ENCODE measurements around the gene EIF4E3. TPM values are rescaled to one million over a fixed set of nuclear protein-coding genes. Genes with fewer than 3 reads are reported as not detected.

Gene EIF4E3
- total and polyA plus RNA-seq, 10 of the 15 experiments (the other 5 are each of a cell fraction or from before 2014, with no cell fraction given) = 0.05 to 0.38 (median 0.16) TPM; not detected in 1

DNA sequence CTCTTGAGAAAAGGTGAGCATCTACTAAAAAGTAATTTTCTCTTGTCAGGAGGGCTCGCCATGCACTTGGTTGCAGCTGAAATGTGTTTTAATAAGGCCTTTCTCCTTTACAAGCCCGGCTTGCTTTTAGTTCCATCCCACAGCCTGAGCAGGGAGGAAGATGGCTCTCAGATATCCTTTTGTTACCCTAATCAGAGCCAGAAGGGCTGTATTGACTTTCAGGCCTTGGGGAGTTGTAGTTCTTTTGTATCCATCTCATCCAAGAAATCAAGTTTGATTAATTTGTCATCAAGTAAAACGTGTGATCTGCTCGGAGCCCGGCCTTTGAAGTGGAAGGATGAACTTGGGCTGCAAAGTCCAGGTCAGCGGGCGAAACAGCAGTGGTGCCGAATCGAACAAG, 52.9 kb downstream of the EIF4E3 start:
- no peak for FAIRE-seq
- no peaks in the 10 kb centered on the region; a peak in 2 of 4 replicates for H3K27me3 ChIP-seq (replicated peaks in 1 of 2; ENCODE audit: control insufficient read depth in 2 of 2, insufficient read depth in 2 of 2, low read length in 1 of 2)
- BruUV-seq (replicated peaks) = no TSS peak
- intact Hi-C loops (cut with micrococcal nuclease; ENCODE audit: unreplicated experiment) (no loop called here), in situ Hi-C loops (cut with MboI) (no loop called here)
- ChIA-PET CTCF (no interaction called here), RAD21 (ENCODE audit: unreplicated experiment) (no interaction called here), SMC1A (ENCODE audit: uncharacterized antibody, unreplicated experiment) (interaction anchor here (0.7 kb wide), 1 partner anchor 70 kb away, joined by 3 read pairs; no protein-coding TSS in a partner anchor), POLR2A (no interaction called here)
- ATAC-seq = no peak
- H2AFZ ChIP-seq (ENCODE audit: control insufficient read depth, low read depth, low read length) = no peak overlapping the region
- no peaks in the 10 kb centered on the region for H3K36me3 ChIP-seq (ENCODE audit: control insufficient read depth in 2 of 2, insufficient read depth in 2 of 2, low read length in 1 of 2)
- H3K4me1 ChIP-seq (ENCODE audit: control insufficient read depth, insufficient read depth, low read length) = no peaks in the 10 kb centered on the region
- no peaks in the 10 kb centered on the region for H3K9me3 ChIP-seq (replicated peaks; ENCODE audit: control insufficient read depth, insufficient read depth, low read length)
- H3K4me3 ChIP-seq = no peak overlapping the region
- WGBS (ENCODE audit: insufficient coverage, insufficient replicate concordance, low lambda C conversion rate, missing lambda C conversion rate) = 58% methylated on average over 9 of the region's 9 CpGs
- DNase-seq (ENCODE audit: low read depth, low spot score) = no peak
- no peak overlapping the region for H3K4me2 ChIP-seq (ENCODE audit: control insufficient read depth, insufficient read depth)
- H3K27ac ChIP-seq (ENCODE audit: control insufficient read depth, insufficient read depth) = no peak overlapping the region
- H4K20me1 ChIP-seq (ENCODE audit: control insufficient read depth, insufficient read depth) = no peaks in the 10 kb centered on the region
- TF ChIP-seq NFIC (IDR thresholded peaks at IDR 0.05; ENCODE audit: low read depth, low read length) = no peak
- TF ChIP-seq, protein P1, sequence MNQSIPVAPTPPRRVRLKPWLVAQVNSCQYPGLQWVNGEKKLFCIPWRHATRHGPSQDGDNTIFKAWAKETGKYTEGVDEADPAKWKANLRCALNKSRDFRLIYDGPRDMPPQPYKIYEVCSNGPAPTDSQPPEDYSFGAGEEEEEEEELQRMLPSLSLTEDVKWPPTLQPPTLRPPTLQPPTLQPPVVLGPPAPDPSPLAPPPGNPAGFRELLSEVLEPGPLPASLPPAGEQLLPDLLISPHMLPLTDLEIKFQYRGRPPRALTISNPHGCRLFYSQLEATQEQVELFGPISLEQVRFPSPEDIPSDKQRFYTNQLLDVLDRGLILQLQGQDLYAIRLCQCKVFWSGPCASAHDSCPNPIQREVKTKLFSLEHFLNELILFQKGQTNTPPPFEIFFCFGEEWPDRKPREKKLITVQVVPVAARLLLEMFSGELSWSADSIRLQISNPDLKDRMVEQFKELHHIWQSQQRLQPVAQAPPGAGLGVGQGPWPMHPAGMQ (IDR thresholded peaks at IDR 0.05; ENCODE audit: borderline replicate concordance) = no peak
- no peak for TF ChIP-seq WRNIP1 (IDR thresholded peaks at IDR 0.05; ENCODE audit: borderline replicate concordance, low read depth, low read length)
- TF ChIP-seq BRCA1 (IDR thresholded peaks at IDR 0.05; ENCODE audit: low read depth, low read length) = no peak
- TF ChIP-seq ZNF622 (IDR thresholded peaks at IDR 0.05) = no peak
- no peak for TF ChIP-seq NFYA (IDR thresholded peaks at IDR 0.05; ENCODE audit: borderline replicate concordance, low read depth, low read length)
- no peak for TF ChIP-seq IKZF1 (conservative IDR thresholded peaks at IDR 0.05)
- TF ChIP-seq, protein P2, sequence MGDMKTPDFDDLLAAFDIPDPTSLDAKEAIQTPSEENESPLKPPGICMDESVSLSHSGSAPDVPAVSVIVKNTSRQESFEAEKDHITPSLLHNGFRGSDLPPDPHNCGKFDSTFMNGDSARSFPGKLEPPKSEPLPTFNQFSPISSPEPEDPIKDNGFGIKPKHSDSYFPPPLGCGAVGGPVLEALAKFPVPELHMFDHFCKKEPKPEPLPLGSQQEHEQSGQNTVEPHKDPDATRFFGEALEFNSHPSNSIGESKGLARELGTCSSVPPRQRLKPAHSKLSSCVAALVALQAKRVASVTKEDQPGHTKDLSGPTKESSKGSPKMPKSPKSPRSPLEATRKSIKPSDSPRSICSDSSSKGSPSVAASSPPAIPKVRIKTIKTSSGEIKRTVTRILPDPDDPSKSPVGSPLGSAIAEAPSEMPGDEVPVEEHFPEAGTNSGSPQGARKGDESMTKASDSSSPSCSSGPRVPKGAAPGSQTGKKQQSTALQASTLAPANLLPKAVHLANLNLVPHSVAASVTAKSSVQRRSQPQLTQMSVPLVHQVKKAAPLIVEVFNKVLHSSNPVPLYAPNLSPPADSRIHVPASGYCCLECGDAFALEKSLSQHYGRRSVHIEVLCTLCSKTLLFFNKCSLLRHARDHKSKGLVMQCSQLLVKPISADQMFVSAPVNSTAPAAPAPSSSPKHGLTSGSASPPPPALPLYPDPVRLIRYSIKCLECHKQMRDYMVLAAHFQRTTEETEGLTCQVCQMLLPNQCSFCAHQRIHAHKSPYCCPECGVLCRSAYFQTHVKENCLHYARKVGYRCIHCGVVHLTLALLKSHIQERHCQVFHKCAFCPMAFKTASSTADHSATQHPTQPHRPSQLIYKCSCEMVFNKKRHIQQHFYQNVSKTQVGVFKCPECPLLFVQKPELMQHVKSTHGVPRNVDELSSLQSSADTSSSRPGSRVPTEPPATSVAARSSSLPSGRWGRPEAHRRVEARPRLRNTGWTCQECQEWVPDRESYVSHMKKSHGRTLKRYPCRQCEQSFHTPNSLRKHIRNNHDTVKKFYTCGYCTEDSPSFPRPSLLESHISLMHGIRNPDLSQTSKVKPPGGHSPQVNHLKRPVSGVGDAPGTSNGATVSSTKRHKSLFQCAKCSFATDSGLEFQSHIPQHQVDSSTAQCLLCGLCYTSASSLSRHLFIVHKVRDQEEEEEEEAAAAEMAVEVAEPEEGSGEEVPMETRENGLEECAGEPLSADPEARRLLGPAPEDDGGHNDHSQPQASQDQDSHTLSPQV (IDR thresholded peaks at IDR 0.05) = no peak
- TF ChIP-seq EED (IDR thresholded peaks at IDR 0.05; ENCODE audit: low read depth) = no peak
- TF ChIP-seq, protein P3, sequence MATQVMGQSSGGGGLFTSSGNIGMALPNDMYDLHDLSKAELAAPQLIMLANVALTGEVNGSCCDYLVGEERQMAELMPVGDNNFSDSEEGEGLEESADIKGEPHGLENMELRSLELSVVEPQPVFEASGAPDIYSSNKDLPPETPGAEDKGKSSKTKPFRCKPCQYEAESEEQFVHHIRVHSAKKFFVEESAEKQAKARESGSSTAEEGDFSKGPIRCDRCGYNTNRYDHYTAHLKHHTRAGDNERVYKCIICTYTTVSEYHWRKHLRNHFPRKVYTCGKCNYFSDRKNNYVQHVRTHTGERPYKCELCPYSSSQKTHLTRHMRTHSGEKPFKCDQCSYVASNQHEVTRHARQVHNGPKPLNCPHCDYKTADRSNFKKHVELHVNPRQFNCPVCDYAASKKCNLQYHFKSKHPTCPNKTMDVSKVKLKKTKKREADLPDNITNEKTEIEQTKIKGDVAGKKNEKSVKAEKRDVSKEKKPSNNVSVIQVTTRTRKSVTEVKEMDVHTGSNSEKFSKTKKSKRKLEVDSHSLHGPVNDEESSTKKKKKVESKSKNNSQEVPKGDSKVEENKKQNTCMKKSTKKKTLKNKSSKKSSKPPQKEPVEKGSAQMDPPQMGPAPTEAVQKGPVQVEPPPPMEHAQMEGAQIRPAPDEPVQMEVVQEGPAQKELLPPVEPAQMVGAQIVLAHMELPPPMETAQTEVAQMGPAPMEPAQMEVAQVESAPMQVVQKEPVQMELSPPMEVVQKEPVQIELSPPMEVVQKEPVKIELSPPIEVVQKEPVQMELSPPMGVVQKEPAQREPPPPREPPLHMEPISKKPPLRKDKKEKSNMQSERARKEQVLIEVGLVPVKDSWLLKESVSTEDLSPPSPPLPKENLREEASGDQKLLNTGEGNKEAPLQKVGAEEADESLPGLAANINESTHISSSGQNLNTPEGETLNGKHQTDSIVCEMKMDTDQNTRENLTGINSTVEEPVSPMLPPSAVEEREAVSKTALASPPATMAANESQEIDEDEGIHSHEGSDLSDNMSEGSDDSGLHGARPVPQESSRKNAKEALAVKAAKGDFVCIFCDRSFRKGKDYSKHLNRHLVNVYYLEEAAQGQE (IDR thresholded peaks at IDR 0.05; ENCODE audit: low read depth, low read length) = no peak
- no peak for TF ChIP-seq KLF5 (IDR thresholded peaks at IDR 0.05; ENCODE audit: partially characterized antibody)
- TF ChIP-seq ETV6 (conservative IDR thresholded peaks at IDR 0.05 in 1 of 2, IDR thresholded peaks at IDR 0.05 in 1 of 2; ENCODE audit: borderline replicate concordance in 1 of 2, low read depth in 1 of 2) = no peak
- TF ChIP-seq, protein P4, sequence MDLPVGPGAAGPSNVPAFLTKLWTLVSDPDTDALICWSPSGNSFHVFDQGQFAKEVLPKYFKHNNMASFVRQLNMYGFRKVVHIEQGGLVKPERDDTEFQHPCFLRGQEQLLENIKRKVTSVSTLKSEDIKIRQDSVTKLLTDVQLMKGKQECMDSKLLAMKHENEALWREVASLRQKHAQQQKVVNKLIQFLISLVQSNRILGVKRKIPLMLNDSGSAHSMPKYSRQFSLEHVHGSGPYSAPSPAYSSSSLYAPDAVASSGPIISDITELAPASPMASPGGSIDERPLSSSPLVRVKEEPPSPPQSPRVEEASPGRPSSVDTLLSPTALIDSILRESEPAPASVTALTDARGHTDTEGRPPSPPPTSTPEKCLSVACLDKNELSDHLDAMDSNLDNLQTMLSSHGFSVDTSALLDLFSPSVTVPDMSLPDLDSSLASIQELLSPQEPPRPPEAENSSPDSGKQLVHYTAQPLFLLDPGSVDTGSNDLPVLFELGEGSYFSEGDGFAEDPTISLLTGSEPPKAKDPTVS (IDR thresholded peaks at IDR 0.05; ENCODE audit: low read depth, low read length) = no peak
- TF ChIP-seq TCF3 (IDR thresholded peaks at IDR 0.05; ENCODE audit: borderline replicate concordance, insufficient read depth, low read depth, low read length) = no peak
- TF ChIP-seq ESRRA (IDR thresholded peaks at IDR 0.05; ENCODE audit: low read length) = no peak
- H3K79me2 ChIP-seq (ENCODE audit: control insufficient read depth, insufficient read depth, low read length) = no peaks in the 10 kb centered on the region
- H3K9ac ChIP-seq (ENCODE audit: control insufficient read depth, insufficient read depth, low read length) = no peak overlapping the region

Data from GM12878 (cell line).